ENCODE results near the gene EXO1.

EXO1 gene

GRCh38 chr1:241837416-241837815 is 10.6 kb upstream of the EXO1 start:
- no peak for TF ChIP-seq CTCF (IDR thresholded peaks at IDR 0.05)
- TF ChIP-seq ZFX (IDR thresholded peaks at IDR 0.05; ENCODE audit: borderline replicate concordance), result no peak
- no peak overlapping the region for H3K27ac ChIP-seq

- H3K27ac ChIP-seq, result no peak overlapping the region
- TF ChIP-seq ZFX (IDR thresholded peaks at IDR 0.05; ENCODE audit: borderline replicate concordance) (no peak), CTCF (IDR thresholded peaks at IDR 0.05) (no peak)
Observed at GRCh38 chr1:241837901-241838300, 10.1 kb upstream of the EXO1 start.

- H3K27ac ChIP-seq, result no peak overlapping the region
Observed at GRCh38 chr1:241838897-241839296, 9.1 kb upstream of the EXO1 start.

GRCh38 chr1:241839369-241839979 is 8.5 kb upstream of the EXO1 start:
- no peak overlapping the region for H3K27ac ChIP-seq
- no peak for TF ChIP-seq ZFX (IDR thresholded peaks at IDR 0.05; ENCODE audit: borderline replicate concordance)
- TF ChIP-seq CTCF (IDR thresholded peaks at IDR 0.05), result no peak

More at GRCh38 chr1:241838897-241839296, 9.1 kb upstream of the EXO1 start:
- TF ChIP-seq ZFX (IDR thresholded peaks at IDR 0.05; ENCODE audit: borderline replicate concordance) (no peak), CTCF (IDR thresholded peaks at IDR 0.05) (no peak)

- no peak for TF ChIP-seq CTCF (IDR thresholded peaks at IDR 0.05)
- TF ChIP-seq ZFX (IDR thresholded peaks at IDR 0.05; ENCODE audit: borderline replicate concordance), result no peak
- no peak overlapping the region for H3K27ac ChIP-seq
Observed at GRCh38 chr1:241840164-241840563, 7.8 kb upstream of the EXO1 start.

GRCh38 chr1:241841691-241842090 is 6.3 kb upstream of the EXO1 start:
- H3K27ac ChIP-seq, result no peak overlapping the region
- TF ChIP-seq ZFX (IDR thresholded peaks at IDR 0.05; ENCODE audit: borderline replicate concordance) (no peak), CTCF (IDR thresholded peaks at IDR 0.05) (no peak)

GRCh38 chr1:241842565-241842964 is 5.4 kb upstream of the EXO1 start:
- H3K27ac ChIP-seq, result no peak overlapping the region
- TF ChIP-seq ZFX (IDR thresholded peaks at IDR 0.05; ENCODE audit: borderline replicate concordance), result no peak
- TF ChIP-seq CTCF (IDR thresholded peaks at IDR 0.05), result no peak

Measured in 22Rv1 (cell line).